ENCODE data around the gene AQP12B. TPM values are rescaled to one million over a fixed set of nuclear protein-coding genes. Genes with fewer than 3 reads are reported as not detected.

Gene AQP12B
- total RNA-seq, 1 experiment from 2014 or later = not detected

GRCh38 chr2:240670950-240671349, 11.7 kb downstream of the AQP12B start:
- no peak overlapping the region for H2BK12ac ChIP-seq (ENCODE audit: insufficient read length, low read depth, low read length)
- no peak overlapping the region for H3K14ac ChIP-seq (ENCODE audit: insufficient read depth, low read length)
- no peak overlapping the region for H4K5ac ChIP-seq (ENCODE audit: insufficient read length, low read depth, low read length)
- no peaks in the 10 kb centered on the region for H4K20me1 ChIP-seq (ENCODE audit: control insufficient read depth, insufficient read depth, insufficient read length)
- H3K9ac ChIP-seq (ENCODE audit: extremely low read depth, insufficient read length, low read length) = no peak overlapping the region
- H2BK15ac ChIP-seq (ENCODE audit: low read depth, low read length) = no peak overlapping the region
- no peak overlapping the region for H2BK120ac ChIP-seq (ENCODE audit: low read depth, low read length, poor library complexity, severe bottlenecking)
- no peak overlapping the region for H3K4me2 ChIP-seq (ENCODE audit: insufficient read depth, insufficient read length, low read length)
- Mint-ChIP-seq H3K27ac (no peak overlapping the region), H3K27me3 (ENCODE audit: low read depth) (peaks cover 30% of the 10 kb centered on the region), H3K36me3 (ENCODE audit: insufficient read depth in 1 of 3, low read depth in 3 of 3) (no peaks in the 10 kb centered on the region), H3K4me3 (no peak overlapping the region), H3K9me3 (no peaks in the 10 kb centered on the region), H3K4me1 (peaks cover 0 to 4% of the 10 kb centered on the region in 2 experiments; a peak in 2 of 4 replicates)
- no peak overlapping the region for H4K91ac ChIP-seq (ENCODE audit: insufficient read length, low read depth, low read length)
- no peak for TF ChIP-seq CTCF (conservative IDR thresholded peaks at IDR 0.05)
- H2AK5ac ChIP-seq (ENCODE audit: insufficient read length, low read length) = no peak overlapping the region
- no peak overlapping the region for H3K23ac ChIP-seq (ENCODE audit: insufficient read length, low read depth, low read length)
- no peak overlapping the region for H3T11ph ChIP-seq (ENCODE audit: low read length)
- no peak overlapping the region for H3K18ac ChIP-seq (ENCODE audit: insufficient read length, low read depth, low read length)
- no peaks in the 10 kb centered on the region for H3K27me3 ChIP-seq (ENCODE audit: insufficient read depth, low read length)
- no peak overlapping the region for H2BK5ac ChIP-seq (ENCODE audit: insufficient read length, low read length)
- DNase-seq = no peak
- H3K56ac ChIP-seq (ENCODE audit: insufficient read length, low read depth, low read length) = no peak overlapping the region
- H2AFZ ChIP-seq (ENCODE audit: low read length) = no peak overlapping the region
- no CpG with 5 or more reads among the region's 4 CpGs for WGBS (ENCODE audit: extremely low coverage, insufficient read length, low lambda C conversion rate)
- no peaks in the 10 kb centered on the region for H3K79me2 ChIP-seq (ENCODE audit: insufficient read depth, low read length)
- no peak overlapping the region for H3K27ac ChIP-seq (ENCODE audit: insufficient read length, low read depth, low read length)
- no peaks in the 10 kb centered on the region for H3K23me2 ChIP-seq (ENCODE audit: insufficient read length, low read depth, low read length, poor library complexity, severe bottlenecking)
- no peaks in the 10 kb centered on the region for H3K4me1 ChIP-seq (ENCODE audit: insufficient read depth, low read length)
- H2BK20ac ChIP-seq (ENCODE audit: low read depth, low read length, poor library complexity, severe bottlenecking) = no peak overlapping the region
- H3K4ac ChIP-seq (ENCODE audit: low read depth, low read length) = no peak overlapping the region
- no peak overlapping the region for H4K8ac ChIP-seq (replicated peaks; ENCODE audit: insufficient read length, low read depth, low read length)
- no peaks in the 10 kb centered on the region for H3K79me1 ChIP-seq (ENCODE audit: insufficient read depth, low read depth, low read length, poor library complexity, severe bottlenecking)
- no peaks in the 10 kb centered on the region for H3K9me3 ChIP-seq (ENCODE audit: control insufficient read depth, low read depth, low read length)
